ENCODE data around the gene GNPNAT1.

GNPNAT1 gene

DNA sequence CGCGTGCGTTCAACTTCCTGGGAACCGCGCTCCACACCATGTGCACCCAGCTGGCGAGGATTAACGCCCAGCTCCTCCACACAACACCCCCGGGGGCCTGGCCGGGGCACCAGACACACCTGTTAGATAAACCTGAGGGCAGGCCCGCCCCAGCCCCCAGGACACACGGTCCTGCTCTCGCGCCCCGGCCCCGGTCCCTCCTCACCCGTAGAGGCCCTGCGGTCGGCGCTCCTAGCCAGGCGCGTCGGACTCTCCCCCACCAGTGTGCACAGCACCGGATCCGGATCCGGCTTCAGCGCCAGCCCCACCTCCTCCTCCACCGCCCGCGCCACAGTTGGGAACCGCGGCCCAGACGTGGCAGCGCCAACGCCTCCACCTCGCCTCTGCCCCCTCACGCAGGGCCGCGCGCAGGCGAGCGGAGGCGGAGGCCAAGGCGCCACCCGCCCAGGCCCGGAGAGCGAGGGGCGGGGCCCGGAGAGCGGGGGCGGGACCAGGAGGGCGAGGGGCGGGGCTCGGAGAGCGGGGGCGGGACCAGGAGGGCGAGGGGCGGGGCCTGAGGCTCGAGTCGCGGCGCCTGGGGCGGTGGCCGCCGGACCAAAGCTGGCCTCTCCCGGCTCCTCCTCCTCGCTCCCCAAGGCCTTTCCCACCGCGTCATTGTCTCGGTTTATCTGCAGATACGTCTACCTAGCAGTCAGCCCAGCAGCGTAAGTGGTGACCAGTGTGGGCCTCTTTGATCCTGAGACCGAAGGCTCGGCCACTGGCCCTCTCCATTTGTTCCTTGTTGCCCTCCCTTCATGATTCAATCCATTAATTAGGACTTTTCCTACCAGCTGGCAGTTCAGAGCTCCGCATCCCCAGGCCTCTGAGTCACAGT lies at the start of gene GNPNAT1:
GNPNAT1 (minus strand) TSS at position 385 of the 874 bp plus-strand sequence. CDS start 6,957 bp downstream, outside the sequence.
- TF ChIP-seq ISL1 (CRISPR knock-in tag; IDR thresholded peaks at IDR 0.05) (no peak), PATZ1 (CRISPR knock-in tag; IDR thresholded peaks at IDR 0.05; ENCODE audit: borderline replicate concordance) (no peak), POU6F1 (CRISPR knock-in tag; IDR thresholded peaks at IDR 0.05; ENCODE audit: borderline replicate concordance, low read depth) (peak; percentile 36; the same call in 1 of the 2 replicates), PPARA (CRISPR knock-in tag; IDR thresholded peaks at IDR 0.05; ENCODE audit: borderline replicate concordance) (no peak), SNAI2 (CRISPR knock-in tag; IDR thresholded peaks at IDR 0.05) (0 out of 2 replicates have a peak, but pooled peaks have one; percentile 63), OSR1 (CRISPR knock-in tag; IDR thresholded peaks at IDR 0.05) (no peak), RARB (CRISPR knock-in tag; IDR thresholded peaks at IDR 0.05) (no peak), TOX (CRISPR knock-in tag; IDR thresholded peaks at IDR 0.05; ENCODE audit: borderline replicate concordance) (no peak), BACH2 (CRISPR knock-in tag; IDR thresholded peaks at IDR 0.05; ENCODE audit: borderline replicate concordance) (no peak), ARNTL (CRISPR knock-in tag; IDR thresholded peaks at IDR 0.05; ENCODE audit: borderline replicate concordance, low read depth) (no peak), ZNF565 (CRISPR knock-in tag; conservative IDR thresholded peaks at IDR 0.05; ENCODE audit: low read depth) (no peak), ZNF8 (CRISPR knock-in tag; IDR thresholded peaks at IDR 0.05) (no peak), TSHZ2 (CRISPR knock-in tag; IDR thresholded peaks at IDR 0.05) (no peak), GLIS3 (CRISPR knock-in tag; IDR thresholded peaks at IDR 0.05) (no peak), ZFP30 (CRISPR knock-in tag; IDR thresholded peaks at IDR 0.05) (no peak), CREB5 (CRISPR knock-in tag; IDR thresholded peaks at IDR 0.05; ENCODE audit: low read depth) (no peak), ESRRG (CRISPR knock-in tag; IDR thresholded peaks at IDR 0.05) (no peak), ZFP3 (CRISPR knock-in tag; IDR thresholded peaks at IDR 0.05) (peak; percentile 49), CSRNP3 (CRISPR knock-in tag; IDR thresholded peaks at IDR 0.05) (no peak), CSDC2 (CRISPR knock-in tag; IDR thresholded peaks at IDR 0.05) (0 out of 2 replicates have a peak, but pooled peaks have one; percentile 41)
- ATAC-seq: peak; percentile 92

GRCh38 chr14:52840877-52841276 lies 49.5 kb upstream of the GNPNAT1 start:
- TF ChIP-seq TCF4 (CRISPR knock-in tag; IDR thresholded peaks at IDR 0.05; ENCODE audit: borderline replicate concordance) (no peak), GLIS3 (CRISPR knock-in tag; IDR thresholded peaks at IDR 0.05) (no peak), CREB5 (CRISPR knock-in tag; IDR thresholded peaks at IDR 0.05; ENCODE audit: low read depth) (no peak), BACH2 (CRISPR knock-in tag; IDR thresholded peaks at IDR 0.05; ENCODE audit: borderline replicate concordance) (no peak), ZNF565 (CRISPR knock-in tag; conservative IDR thresholded peaks at IDR 0.05; ENCODE audit: low read depth) (no peak)
- peak; percentile 90 for ATAC-seq
